Vagina (tissue), 2 donors: ENCODE data around the gene COLEC12.

Source experiments
- POLR2AphosphoS5 ChIP-seq, 2 donors: sonication (generic); formaldehyde crosslinking; IDR thresholded peaks; one replicate each; pipeline ENCODE4 v1.9.0; 2017; ENCODE audit warnings: antibody characterized with exemption in 2 of 2, mild to moderate bottlenecking in 2 of 2, low read depth in 1 of 2; ENCODE audit not compliant: insufficient read depth in 1 of 2
- TF ChIP-seq, protein P1 (sequence below), 3 experiments: fragments of 450-650 bp in 2 of 3; fragments of 200-600 bp in 1 of 3; sonication (generic) in 1 of 3; IDR thresholded peaks; one replicate each; pipeline ENCODE4 v1.5.1; 2017 to 2019; ENCODE audit warnings: antibody characterized with exemption in 3 of 3, mild to moderate bottlenecking in 2 of 3, moderate library complexity in 2 of 3

DNA sequence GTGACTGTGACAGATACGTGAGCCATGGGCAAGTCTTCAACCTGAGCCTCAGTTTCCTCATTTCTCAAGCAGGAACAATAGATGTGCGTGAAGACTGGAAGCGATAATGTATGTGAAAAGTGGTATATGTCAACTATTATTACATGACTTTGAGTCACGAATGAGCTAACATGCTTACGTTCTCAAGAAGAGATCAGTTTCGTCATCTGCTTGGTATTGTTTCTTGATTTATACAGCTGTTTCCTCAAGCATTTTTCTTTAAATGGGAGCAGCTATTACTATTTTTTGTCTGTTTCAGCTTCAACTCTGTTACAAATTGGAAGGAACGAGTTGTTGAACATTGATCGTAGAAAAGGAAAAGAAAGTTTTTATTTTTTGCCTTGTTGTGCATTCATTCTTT is 184.1 kb downstream of the COLEC12 start:
- TF ChIP-seq, protein P1, sequence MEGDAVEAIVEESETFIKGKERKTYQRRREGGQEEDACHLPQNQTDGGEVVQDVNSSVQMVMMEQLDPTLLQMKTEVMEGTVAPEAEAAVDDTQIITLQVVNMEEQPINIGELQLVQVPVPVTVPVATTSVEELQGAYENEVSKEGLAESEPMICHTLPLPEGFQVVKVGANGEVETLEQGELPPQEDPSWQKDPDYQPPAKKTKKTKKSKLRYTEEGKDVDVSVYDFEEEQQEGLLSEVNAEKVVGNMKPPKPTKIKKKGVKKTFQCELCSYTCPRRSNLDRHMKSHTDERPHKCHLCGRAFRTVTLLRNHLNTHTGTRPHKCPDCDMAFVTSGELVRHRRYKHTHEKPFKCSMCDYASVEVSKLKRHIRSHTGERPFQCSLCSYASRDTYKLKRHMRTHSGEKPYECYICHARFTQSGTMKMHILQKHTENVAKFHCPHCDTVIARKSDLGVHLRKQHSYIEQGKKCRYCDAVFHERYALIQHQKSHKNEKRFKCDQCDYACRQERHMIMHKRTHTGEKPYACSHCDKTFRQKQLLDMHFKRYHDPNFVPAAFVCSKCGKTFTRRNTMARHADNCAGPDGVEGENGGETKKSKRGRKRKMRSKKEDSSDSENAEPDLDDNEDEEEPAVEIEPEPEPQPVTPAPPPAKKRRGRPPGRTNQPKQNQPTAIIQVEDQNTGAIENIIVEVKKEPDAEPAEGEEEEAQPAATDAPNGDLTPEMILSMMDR (IDR thresholded peaks at IDR 0.05): no peak
- TF ChIP-seq POLR2AphosphoS5 (IDR thresholded peaks at IDR 0.05; ENCODE audit: insufficient read depth in 1 of 2, low read depth in 1 of 2): no peak
